GM12878 (cell line): ENCODE results near the gene DDX10. TPM values are rescaled to one million over a fixed set of nuclear protein-coding genes. Genes with fewer than 3 reads are reported as not detected.

ENCODE experiments used
- ATF7 ChIP-seq: fragments of 450-650 bp; IDR thresholded peaks from 2 replicates; pipeline ENCODE4 v1.6.1; 2016; ENCODE audit warnings: low read depth, mild to moderate bottlenecking
- CREB1 ChIP-seq: IDR thresholded peaks from 2 replicates; pipeline ENCODE4 v1.6.1; 2012; ENCODE audit warnings: low read depth, mild to moderate bottlenecking, inconsistent platforms
- CREM ChIP-seq: IDR thresholded peaks from 2 replicates; pipeline ENCODE4 v1.6.1; 2014; ENCODE audit warnings: antibody characterized with exemption, low read depth
- EP300 ChIP-seq, 2 experiments: fragments of 150-350 bp in 1 of 2; IDR thresholded peaks; 2 replicates each; pipeline ENCODE4 v1.6.1; 2011 to 2012; ENCODE audit warnings: low read depth in 2 of 2, low read length in 2 of 2, borderline replicate concordance in 1 of 2, improper control_type of control experiment in 1 of 2, inconsistent platforms in 1 of 2; ENCODE audit not compliant: control insufficient read depth in 1 of 2
- FOXM1 ChIP-seq: IDR thresholded peaks from 2 replicates; pipeline ENCODE4 v1.6.1; 2012; ENCODE audit warnings: low read depth, mild to moderate bottlenecking, inconsistent platforms, low read length, moderate library complexity
- HDGF ChIP-seq: fragments of 450-650 bp; IDR thresholded peaks from 2 replicates; pipeline ENCODE4 v1.6.1; 2016; ENCODE audit warnings: antibody characterized with exemption
- IKZF2 ChIP-seq, 2 experiments: fragments of 450-650 bp; IDR thresholded peaks; 2 replicates each; pipeline ENCODE4 v1.6.1; 2017; ENCODE audit warnings: mild to moderate bottlenecking in 2 of 2, moderate library complexity in 2 of 2
- MYC ChIP-seq: IDR thresholded peaks from 2 replicates; pipeline ENCODE4 v1.6.1; 2011; ENCODE audit warnings: mild to moderate bottlenecking, low read length, moderate library complexity, inconsistent platforms; ENCODE audit not compliant: insufficient read depth, insufficient replicate concordance, insufficient read length, severe bottlenecking
- NFXL1 ChIP-seq: fragments of 450-650 bp; IDR thresholded peaks from 2 replicates; pipeline ENCODE4 v1.6.1; 2017; ENCODE audit warnings: antibody characterized with exemption, mild to moderate bottlenecking, borderline replicate concordance
- PAX5 ChIP-seq: IDR thresholded peaks from 2 replicates; pipeline ENCODE4 v1.6.1; 2011; ENCODE audit warnings: low read depth, low read length, borderline replicate concordance
- SPI1 ChIP-seq: IDR thresholded peaks from 2 replicates; pipeline ENCODE4 v1.6.1; 2011; ENCODE audit warnings: low read depth, mild to moderate bottlenecking, low read length, moderate library complexity, borderline replicate concordance; ENCODE audit not compliant: insufficient read depth
- WRNIP1 ChIP-seq: IDR thresholded peaks from 2 replicates; pipeline ENCODE4 v1.6.1; 2011; ENCODE audit warnings: low read depth, low read length, improper control_type of control experiment, borderline replicate concordance
- ZNF24 ChIP-seq: fragments of 450-650 bp; IDR thresholded peaks from 2 replicates; pipeline ENCODE4 v1.6.1; 2017; ENCODE audit warnings: antibody characterized with exemption, mild to moderate bottlenecking
- ZNF384 ChIP-seq: IDR thresholded peaks from 2 replicates; pipeline ENCODE4 v1.6.1; 2012; ENCODE audit warnings: low read depth, mild to moderate bottlenecking, low read length, improper control_type of control experiment, borderline replicate concordance
- polyA plus RNA-seq, 11 experiments: library from polyadenylated mRNA; depleted of rRNA in 4 of 11; unstranded in 6 of 11; stranded (reverse) in 5 of 11; fragments of >200 nt; fragmentation: Nextera tagmentation in 4 of 11; fragmentation: Illumina TruSeq in 1 of 11; extraction: Ambion mirVana in 4 of 11; extraction: Trizol in 1 of 11; gene quantifications; 1 replicate in 1 of 11; 2 replicates in 10 of 11; pipeline versions ENCODE4 v1.2.1 to v1.2.3, GENCODE V29; 2011 to 2016; ENCODE audit warnings: inconsistent platforms in 2 of 11, missing spikeins in 2 of 11, low read depth in 1 of 11
- total RNA-seq, 4 experiments: library from RNA; depleted of rRNA in 3 of 4; stranded (reverse); fragments of >200 nt in 3 of 4; fragmentation: Illumina TruSeq in 1 of 4; extraction: Trizol in 1 of 4; gene quantifications; 2 replicates each; pipeline versions ENCODE4 v1.2.1 to v1.2.3, GENCODE V29; 2013 to 2021
- TF ChIP-seq, protein P1 (sequence below): fragments of 450-650 bp; IDR thresholded peaks from 2 replicates; pipeline ENCODE4 v1.6.1; 2017; ENCODE audit warnings: mild to moderate bottlenecking, moderate library complexity
- TF ChIP-seq, protein P2 (sequence below): fragments of 450-650 bp; IDR thresholded peaks from 2 replicates; pipeline ENCODE4 v1.6.1; 2017; ENCODE audit warnings: low read depth, mild to moderate bottlenecking, moderate library complexity
- TF ChIP-seq, protein P3 (sequence below): fragments of 450-650 bp; IDR thresholded peaks from 2 replicates; pipeline ENCODE4 v1.6.1; 2018; ENCODE audit warnings: borderline replicate concordance, mild to moderate bottlenecking; ENCODE audit not compliant: partially characterized antibody

The DDX10 gene
- total and polyA plus RNA-seq, 10 of the 15 experiments (the other 5 are each of a cell fraction or from before 2014, with no cell fraction given), result 20.9 to 51.5 (median 31.9) TPM

DNA sequence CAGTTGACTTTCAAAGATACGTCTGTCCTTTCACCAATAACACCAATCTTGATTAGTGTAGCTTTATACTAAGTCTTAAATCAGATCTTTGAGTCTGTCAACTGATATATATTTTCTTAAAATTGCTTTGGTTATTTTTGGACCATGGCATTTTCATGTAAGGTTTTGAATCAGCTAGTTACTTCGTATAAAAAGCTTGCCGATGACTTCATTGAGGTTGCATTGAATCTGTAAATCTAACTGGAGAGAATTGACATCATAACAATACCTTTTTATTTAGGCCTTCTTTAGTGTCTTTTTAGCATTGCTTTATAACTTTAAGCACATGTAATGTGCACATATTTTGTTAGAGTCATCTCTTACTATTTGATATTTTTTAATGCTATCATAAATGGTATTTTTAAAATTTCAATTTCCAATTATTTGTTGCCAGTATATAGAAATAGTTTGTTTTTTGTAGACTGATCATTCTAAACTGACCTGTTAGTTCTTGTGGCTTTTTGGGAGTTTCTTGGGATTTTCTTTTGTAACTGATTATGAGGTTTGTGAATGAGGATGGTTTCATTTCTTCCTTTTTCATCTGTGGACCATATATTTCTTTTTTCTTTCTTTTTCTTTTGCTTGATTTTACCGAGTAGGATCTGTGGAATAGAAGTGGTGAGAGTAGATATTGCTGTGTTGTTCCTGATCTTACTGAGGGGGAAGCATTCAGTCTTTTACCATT is 61.4 kb downstream of the DDX10 start (continued):
- TF ChIP-seq ZNF384, result no peak
- TF ChIP-seq, protein P1, sequence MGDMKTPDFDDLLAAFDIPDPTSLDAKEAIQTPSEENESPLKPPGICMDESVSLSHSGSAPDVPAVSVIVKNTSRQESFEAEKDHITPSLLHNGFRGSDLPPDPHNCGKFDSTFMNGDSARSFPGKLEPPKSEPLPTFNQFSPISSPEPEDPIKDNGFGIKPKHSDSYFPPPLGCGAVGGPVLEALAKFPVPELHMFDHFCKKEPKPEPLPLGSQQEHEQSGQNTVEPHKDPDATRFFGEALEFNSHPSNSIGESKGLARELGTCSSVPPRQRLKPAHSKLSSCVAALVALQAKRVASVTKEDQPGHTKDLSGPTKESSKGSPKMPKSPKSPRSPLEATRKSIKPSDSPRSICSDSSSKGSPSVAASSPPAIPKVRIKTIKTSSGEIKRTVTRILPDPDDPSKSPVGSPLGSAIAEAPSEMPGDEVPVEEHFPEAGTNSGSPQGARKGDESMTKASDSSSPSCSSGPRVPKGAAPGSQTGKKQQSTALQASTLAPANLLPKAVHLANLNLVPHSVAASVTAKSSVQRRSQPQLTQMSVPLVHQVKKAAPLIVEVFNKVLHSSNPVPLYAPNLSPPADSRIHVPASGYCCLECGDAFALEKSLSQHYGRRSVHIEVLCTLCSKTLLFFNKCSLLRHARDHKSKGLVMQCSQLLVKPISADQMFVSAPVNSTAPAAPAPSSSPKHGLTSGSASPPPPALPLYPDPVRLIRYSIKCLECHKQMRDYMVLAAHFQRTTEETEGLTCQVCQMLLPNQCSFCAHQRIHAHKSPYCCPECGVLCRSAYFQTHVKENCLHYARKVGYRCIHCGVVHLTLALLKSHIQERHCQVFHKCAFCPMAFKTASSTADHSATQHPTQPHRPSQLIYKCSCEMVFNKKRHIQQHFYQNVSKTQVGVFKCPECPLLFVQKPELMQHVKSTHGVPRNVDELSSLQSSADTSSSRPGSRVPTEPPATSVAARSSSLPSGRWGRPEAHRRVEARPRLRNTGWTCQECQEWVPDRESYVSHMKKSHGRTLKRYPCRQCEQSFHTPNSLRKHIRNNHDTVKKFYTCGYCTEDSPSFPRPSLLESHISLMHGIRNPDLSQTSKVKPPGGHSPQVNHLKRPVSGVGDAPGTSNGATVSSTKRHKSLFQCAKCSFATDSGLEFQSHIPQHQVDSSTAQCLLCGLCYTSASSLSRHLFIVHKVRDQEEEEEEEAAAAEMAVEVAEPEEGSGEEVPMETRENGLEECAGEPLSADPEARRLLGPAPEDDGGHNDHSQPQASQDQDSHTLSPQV, result no peak
- TF ChIP-seq PAX5, result no peak
- peak; percentile 55 for TF ChIP-seq ATF7
- peak; percentile 61; the same call in 1 of the 2 replicates for TF ChIP-seq CREM
- TF ChIP-seq, protein P2, sequence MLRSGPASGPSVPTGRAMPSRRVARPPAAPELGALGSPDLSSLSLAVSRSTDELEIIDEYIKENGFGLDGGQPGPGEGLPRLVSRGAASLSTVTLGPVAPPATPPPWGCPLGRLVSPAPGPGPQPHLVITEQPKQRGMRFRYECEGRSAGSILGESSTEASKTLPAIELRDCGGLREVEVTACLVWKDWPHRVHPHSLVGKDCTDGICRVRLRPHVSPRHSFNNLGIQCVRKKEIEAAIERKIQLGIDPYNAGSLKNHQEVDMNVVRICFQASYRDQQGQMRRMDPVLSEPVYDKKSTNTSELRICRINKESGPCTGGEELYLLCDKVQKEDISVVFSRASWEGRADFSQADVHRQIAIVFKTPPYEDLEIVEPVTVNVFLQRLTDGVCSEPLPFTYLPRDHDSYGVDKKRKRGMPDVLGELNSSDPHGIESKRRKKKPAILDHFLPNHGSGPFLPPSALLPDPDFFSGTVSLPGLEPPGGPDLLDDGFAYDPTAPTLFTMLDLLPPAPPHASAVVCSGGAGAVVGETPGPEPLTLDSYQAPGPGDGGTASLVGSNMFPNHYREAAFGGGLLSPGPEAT, result peak; percentile 63; the same call in 1 of the 2 replicates
- TF ChIP-seq MYC, result no peak
- TF ChIP-seq, protein P3, sequence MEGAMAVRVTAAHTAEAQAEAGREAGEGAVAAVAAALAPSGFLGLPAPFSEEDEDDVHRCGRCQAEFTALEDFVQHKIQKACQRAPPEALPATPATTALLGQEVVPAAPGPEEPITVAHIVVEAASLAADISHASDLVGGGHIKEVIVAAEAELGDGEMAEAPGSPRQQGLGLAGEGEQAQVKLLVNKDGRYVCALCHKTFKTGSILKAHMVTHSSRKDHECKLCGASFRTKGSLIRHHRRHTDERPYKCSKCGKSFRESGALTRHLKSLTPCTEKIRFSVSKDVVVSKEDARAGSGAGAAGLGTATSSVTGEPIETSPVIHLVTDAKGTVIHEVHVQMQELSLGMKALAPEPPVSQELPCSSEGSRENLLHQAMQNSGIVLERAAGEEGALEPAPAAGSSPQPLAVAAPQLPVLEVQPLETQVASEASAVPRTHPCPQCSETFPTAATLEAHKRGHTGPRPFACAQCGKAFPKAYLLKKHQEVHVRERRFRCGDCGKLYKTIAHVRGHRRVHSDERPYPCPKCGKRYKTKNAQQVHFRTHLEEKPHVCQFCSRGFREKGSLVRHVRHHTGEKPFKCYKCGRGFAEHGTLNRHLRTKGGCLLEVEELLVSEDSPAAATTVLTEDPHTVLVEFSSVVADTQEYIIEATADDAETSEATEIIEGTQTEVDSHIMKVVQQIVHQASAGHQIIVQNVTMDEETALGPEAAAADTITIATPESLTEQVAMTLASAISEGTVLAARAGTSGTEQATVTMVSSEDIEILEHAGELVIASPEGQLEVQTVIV, result no peak
- 0 out of 2 replicates have a peak, but pooled peaks have one; percentile 36 for TF ChIP-seq HDGF
- no peak for TF ChIP-seq EP300 (IDR thresholded peaks at IDR 0.05; ENCODE audit: borderline replicate concordance in 1 of 2, control insufficient read depth in 1 of 2, low read depth in 2 of 2, low read length in 2 of 2)
- TF ChIP-seq NFXL1, result no peak
- peak; percentile 83 for TF ChIP-seq CREB1
- peak; percentile 40; the same call in 1 of the 2 replicates for TF ChIP-seq ZNF24
- peak; percentile 73; the same call in 1 of the 2 replicates for TF ChIP-seq FOXM1
- no peak for TF ChIP-seq SPI1
- no peak for TF ChIP-seq WRNIP1
- TF ChIP-seq IKZF2 (IDR thresholded peaks at IDR 0.05), result peak in 1 of 2 experiments; percentile 25; a peak in 2 of 4 replicates
